NCI-H1092 treated with DMSO at 0.1 percent for 48 hours (cell line): ENCODE measurements around the gene LSM7.
"Not testable (repeated sequence)": the region's sequence is repeated elsewhere in the genome, so short reads cannot be mapped to it uniquely, and the experiment has no call there.

ENCODE experiments used
- DNase-seq: peaks from one replicate; lab custom pipeline; 2025; lab: John Stamatoyannopoulos, UW

Gene LSM7

GRCh38 chr19:2302319-2303210, 25.8 kb downstream of the LSM7 start:
- DNase-seq: no peak

- DNase-seq: no peak
These were observed 27.9 kb downstream of the LSM7 start for GRCh38 chr19:2300533-2300932.

GRCh38 chr19:2296141-2296540, 32.2 kb downstream of the LSM7 start:
- DNase-seq: no peak

- DNase-seq: no peak
These were observed 33.6 kb downstream of the LSM7 start for GRCh38 chr19:2294687-2295335.

- no peak for DNase-seq
These were observed 37.1 kb downstream of the LSM7 start for GRCh38 chr19:2291185-2291751.

- no peak for DNase-seq
These were observed 37.8 kb downstream of the LSM7 start for GRCh38 chr19:2290441-2291184.

- DNase-seq: no peak
These were observed 38.5 kb downstream of the LSM7 start for GRCh38 chr19:2289714-2290435.

- DNase-seq: no peak
These were observed 39.3 kb downstream of the LSM7 start for GRCh38 chr19:2288818-2289713.

- DNase-seq: no peak
These were observed 40.0 kb downstream of the LSM7 start for GRCh38 chr19:2288338-2288817.

- DNase-seq: no peak
These were observed 40.6 kb downstream of the LSM7 start for GRCh38 chr19:2287585-2288337.

- DNase-seq: no peak
These were observed 41.8 kb downstream of the LSM7 start for GRCh38 chr19:2286402-2287140.

- no peak for DNase-seq
These were observed 44.4 kb downstream of the LSM7 start for GRCh38 chr19:2283835-2284507.

- no peak for DNase-seq
These were observed 45.5 kb downstream of the LSM7 start for GRCh38 chr19:2282862-2283237.

GRCh38 chr19:2282062-2282861, 46.1 kb downstream of the LSM7 start, which contains the start of gene PEAK3:
PEAK3 (minus strand) TSS chr19:2282175; CDS start chr19:2280931, 1,244 bp downstream.
- no peak for DNase-seq

- not testable (repeated sequence) for DNase-seq
These were observed 46.9 kb downstream of the LSM7 start for GRCh38 chr19:2281265-2282061.

GRCh38 chr19:2280633-2281264, 47.6 kb downstream of the LSM7 start:
- DNase-seq: no peak
